ENCODE data around the gene PIGZ. TPM values are rescaled to one million over a fixed set of nuclear protein-coding genes. Genes with fewer than 3 reads are reported as not detected.

Gene PIGZ
- total and polyA plus RNA-seq, 7 donors: 2.9 to 8.0 (median 3.5) TPM

DNA sequence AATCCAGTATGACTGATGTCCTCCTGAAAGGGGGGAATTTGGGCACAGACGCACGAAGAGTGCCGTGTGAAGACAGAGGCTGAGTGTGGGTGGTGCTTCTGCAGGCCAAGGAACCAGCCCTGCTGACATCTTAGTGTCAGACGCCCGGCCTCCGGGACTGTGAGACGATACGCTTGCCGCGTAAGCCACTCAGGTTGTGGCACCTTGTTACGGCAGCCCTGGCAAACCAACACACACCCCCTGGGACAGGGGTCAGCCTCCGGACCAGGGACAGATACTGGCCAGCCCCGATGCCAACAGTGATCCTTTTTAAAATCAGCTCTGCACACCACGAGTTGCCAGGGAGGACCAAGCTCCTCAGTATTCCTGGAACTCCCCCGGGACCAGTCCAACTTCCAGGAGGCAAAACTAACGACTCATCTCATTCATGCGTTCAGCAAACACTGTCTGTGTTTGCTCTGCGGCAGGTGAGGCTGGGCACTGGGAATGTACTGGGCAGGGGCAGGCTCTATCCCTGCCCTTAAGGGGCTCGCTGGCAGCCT is 21.2 kb upstream of the PIGZ start:
- H3K27ac ChIP-seq: no peak overlapping the region
- no peak overlapping the region for H3K4me3 ChIP-seq
- no peak for ATAC-seq
- TF ChIP-seq, protein P1, sequence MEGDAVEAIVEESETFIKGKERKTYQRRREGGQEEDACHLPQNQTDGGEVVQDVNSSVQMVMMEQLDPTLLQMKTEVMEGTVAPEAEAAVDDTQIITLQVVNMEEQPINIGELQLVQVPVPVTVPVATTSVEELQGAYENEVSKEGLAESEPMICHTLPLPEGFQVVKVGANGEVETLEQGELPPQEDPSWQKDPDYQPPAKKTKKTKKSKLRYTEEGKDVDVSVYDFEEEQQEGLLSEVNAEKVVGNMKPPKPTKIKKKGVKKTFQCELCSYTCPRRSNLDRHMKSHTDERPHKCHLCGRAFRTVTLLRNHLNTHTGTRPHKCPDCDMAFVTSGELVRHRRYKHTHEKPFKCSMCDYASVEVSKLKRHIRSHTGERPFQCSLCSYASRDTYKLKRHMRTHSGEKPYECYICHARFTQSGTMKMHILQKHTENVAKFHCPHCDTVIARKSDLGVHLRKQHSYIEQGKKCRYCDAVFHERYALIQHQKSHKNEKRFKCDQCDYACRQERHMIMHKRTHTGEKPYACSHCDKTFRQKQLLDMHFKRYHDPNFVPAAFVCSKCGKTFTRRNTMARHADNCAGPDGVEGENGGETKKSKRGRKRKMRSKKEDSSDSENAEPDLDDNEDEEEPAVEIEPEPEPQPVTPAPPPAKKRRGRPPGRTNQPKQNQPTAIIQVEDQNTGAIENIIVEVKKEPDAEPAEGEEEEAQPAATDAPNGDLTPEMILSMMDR (IDR thresholded peaks at IDR 0.05): no peak
- 77 to 86% (median 81%) methylated on average over 19 of the region's 19 CpGs for WGBS, 3 donors
- no peaks in the 10 kb centered on the region for H3K9me3 ChIP-seq
- no peaks in the 10 kb centered on the region for H3K27me3 ChIP-seq (ENCODE audit: insufficient read depth in 3 of 3, low read length in 2 of 3)
- intact Hi-C loops (cut with DNase I): no loop called here
- DNase-seq: peak in 1 of 2 donors; percentile 38
- H3K36me3 ChIP-seq (ENCODE audit: insufficient read depth in 1 of 2, low read depth in 1 of 2): no peaks in the 10 kb centered on the region
- H3K4me1 ChIP-seq: no peaks in the 10 kb centered on the region

GRCh38 chr3:196988241-196989029 is 19.8 kb upstream of the PIGZ start:
- intact Hi-C loops (cut with DNase I): no loop called here
- H3K4me1 ChIP-seq: no peaks in the 10 kb centered on the region
- peaks cover 1% of the 10 kb centered on the region for H3K9me3 ChIP-seq
- TF ChIP-seq, protein P1 (IDR thresholded peaks at IDR 0.05): no peak
- DNase-seq: peak in 1 of 2 donors; percentile 26
- 74 to 76% (median 74%) methylated on average over 12 of the region's 12 CpGs for WGBS, 3 donors
- no peak overlapping the region for H3K4me3 ChIP-seq
- H3K27ac ChIP-seq: no peak overlapping the region
- H3K27me3 ChIP-seq (ENCODE audit: insufficient read depth in 3 of 3, low read length in 2 of 3): no peaks in the 10 kb centered on the region
- no peaks in the 10 kb centered on the region for H3K36me3 ChIP-seq (ENCODE audit: insufficient read depth in 1 of 2, low read depth in 1 of 2)
- no peak for ATAC-seq

- Histone ChIP-seq H3K36me3 (ENCODE audit: insufficient read depth in 1 of 2, low read depth in 1 of 2) (no peaks in the 10 kb centered on the region), H3K4me1 (no peaks in the 10 kb centered on the region), H3K27ac (no peak overlapping the region), H3K4me3 (no peak overlapping the region), H3K27me3 (ENCODE audit: insufficient read depth in 3 of 3, low read length in 2 of 3) (no peaks in the 10 kb centered on the region), H3K9me3 (peaks cover 11% of the 10 kb centered on the region)
- ATAC-seq (no peak), DNase-seq (no peak)
- TF ChIP-seq, protein P1 (IDR thresholded peaks at IDR 0.05): no peak
- intact Hi-C loops (cut with DNase I): no loop called here
- 65 to 78% (median 77%) methylated on average over 10 of the region's 10 CpGs for WGBS, 3 donors
These were observed 18.4 kb upstream of the PIGZ start for GRCh38 chr3:196987022-196987421.

GRCh38 chr3:196985954-196986885 is 17.6 kb upstream of the PIGZ start:
- Histone ChIP-seq H3K4me1 (no peaks in the 10 kb centered on the region), H3K9me3 (peaks cover 11% of the 10 kb centered on the region), H3K36me3 (ENCODE audit: insufficient read depth in 1 of 2, low read depth in 1 of 2) (no peaks in the 10 kb centered on the region), H3K27me3 (ENCODE audit: insufficient read depth in 3 of 3, low read length in 2 of 3) (no peaks in the 10 kb centered on the region), H3K27ac (no peak overlapping the region), H3K4me3 (no peak overlapping the region)
- ATAC-seq (no peak), DNase-seq (no peak)
- WGBS, 3 donors: 87 to 93% (median 90%) methylated on average over 9 of the region's 9 CpGs
- intact Hi-C loops (cut with DNase I): no loop called here
- TF ChIP-seq, protein P1 (IDR thresholded peaks at IDR 0.05): no peak
